H9 (cell line): ENCODE measurements around the gene KRTAP10-8. TPM values are rescaled to one million over a fixed set of nuclear protein-coding genes. Genes with fewer than 3 reads are reported as not detected.

Experiments used
- DNase-seq: peaks from one replicate; pipeline ENCODE4 v3.0.0-alpha.2; 2017
- H2AFZ ChIP-seq: one replicate; pipeline ENCODE4 v1.6.1; 2013; ENCODE audit warnings: mild to moderate bottlenecking, low read length, control low read depth, moderate library complexity
- H2AK5ac ChIP-seq: 2 replicates; pipeline ENCODE4 v1.6.1; 2013; ENCODE audit warnings: low read length, control low read depth, mixed read lengths; ENCODE audit not compliant: insufficient read length
- H2BK120ac ChIP-seq: one replicate; pipeline ENCODE4 v1.6.1; 2013; ENCODE audit warnings: low read depth, mild to moderate bottlenecking, low read length, control low read depth, inconsistent platforms; ENCODE audit not compliant: poor library complexity, severe bottlenecking
- H2BK12ac ChIP-seq: 2 replicates; pipeline ENCODE4 v1.6.1; 2013; ENCODE audit warnings: low read length, control low read depth, mixed read lengths, low read depth; ENCODE audit not compliant: insufficient read length
- H2BK15ac ChIP-seq: 2 replicates; pipeline ENCODE4 v1.6.1; 2013; ENCODE audit warnings: low read depth, low read length, control low read depth
- H2BK20ac ChIP-seq: one replicate; pipeline ENCODE4 v1.6.1; 2013; ENCODE audit warnings: low read depth, mild to moderate bottlenecking, low read length, control low read depth, inconsistent platforms; ENCODE audit not compliant: poor library complexity, severe bottlenecking
- H2BK5ac ChIP-seq: 2 replicates; pipeline ENCODE4 v1.6.1; 2013; ENCODE audit warnings: low read length, control low read depth, mixed read lengths; ENCODE audit not compliant: insufficient read length
- H3K14ac ChIP-seq: 2 replicates; pipeline ENCODE4 v1.6.1; 2013; ENCODE audit warnings: low read length, control low read depth; ENCODE audit not compliant: insufficient read depth
- H3K18ac ChIP-seq: 2 replicates; pipeline ENCODE4 v1.6.1; 2013; ENCODE audit warnings: low read depth, mild to moderate bottlenecking, mixed read lengths, low read length, control low read depth; ENCODE audit not compliant: insufficient read length
- H3K23ac ChIP-seq: 2 replicates; pipeline ENCODE4 v1.6.1; 2013; ENCODE audit warnings: low read length, control low read depth, mixed read lengths, low read depth; ENCODE audit not compliant: insufficient read length
- H3K23me2 ChIP-seq: 2 replicates; pipeline ENCODE4 v1.6.1; 2013; ENCODE audit warnings: low read depth, mild to moderate bottlenecking, mixed read lengths, low read length, control low read depth; ENCODE audit not compliant: insufficient read length, poor library complexity, severe bottlenecking
- H3K27ac ChIP-seq: 2 replicates; pipeline ENCODE4 v1.5.1; 2013; ENCODE audit warnings: low read length, control low read depth, mixed read lengths, low read depth; ENCODE audit not compliant: insufficient read length
- H3K27me3 ChIP-seq: 2 replicates; pipeline ENCODE4 v1.6.1; 2013; ENCODE audit warnings: low read length, control low read depth, inconsistent platforms; ENCODE audit not compliant: insufficient read depth
- H3K4ac ChIP-seq: 2 replicates; pipeline ENCODE4 v1.6.1; 2013; ENCODE audit warnings: low read depth, mild to moderate bottlenecking, control low read depth, inconsistent platforms, low read length, moderate library complexity
- H3K4me1 ChIP-seq: 2 replicates; pipeline ENCODE4 v1.6.1; 2013; ENCODE audit warnings: low read length, control low read depth, inconsistent platforms; ENCODE audit not compliant: insufficient read depth
- H3K4me2 ChIP-seq: 2 replicates; pipeline ENCODE4 v1.6.1; 2013; ENCODE audit warnings: low read length, control low read depth, mixed read lengths; ENCODE audit not compliant: insufficient read length, insufficient read depth
- H3K56ac ChIP-seq: 2 replicates; pipeline ENCODE4 v1.6.1; 2013; ENCODE audit warnings: low read depth, mild to moderate bottlenecking, mixed read lengths, low read length, control low read depth; ENCODE audit not compliant: insufficient read length
- H3K79me1 ChIP-seq: 2 replicates; pipeline ENCODE4 v1.6.1; 2013; ENCODE audit warnings: low read depth, mild to moderate bottlenecking, moderate library complexity, low read length, control low read depth, inconsistent platforms; ENCODE audit not compliant: insufficient read depth, poor library complexity, severe bottlenecking
- H3K79me2 ChIP-seq: 2 replicates; pipeline ENCODE4 v1.6.1; 2013; ENCODE audit warnings: low read length, control low read depth, inconsistent platforms; ENCODE audit not compliant: insufficient read depth
- H3K9ac ChIP-seq: 2 replicates; pipeline ENCODE4 v1.6.1; 2013; ENCODE audit warnings: low read length, control low read depth, mixed read lengths; ENCODE audit not compliant: insufficient read length; ENCODE audit errors: extremely low read depth
- H3K9me3 ChIP-seq: one replicate; pipeline ENCODE4 v1.6.1; 2013; ENCODE audit warnings: low read depth, low read length, inconsistent platforms; ENCODE audit not compliant: control insufficient read depth
- H3T11ph ChIP-seq: one replicate; pipeline ENCODE4 v1.6.1; 2013; ENCODE audit warnings: mild to moderate bottlenecking, low read length, control low read depth, inconsistent platforms
- H4K20me1 ChIP-seq: one replicate; pipeline ENCODE4 v1.6.1; 2013; ENCODE audit not compliant: control insufficient read depth, insufficient read length, insufficient read depth
- H4K5ac ChIP-seq: 2 replicates; pipeline ENCODE4 v1.6.1; 2013; ENCODE audit warnings: low read depth, mild to moderate bottlenecking, mixed read lengths, low read length, control low read depth; ENCODE audit not compliant: insufficient read length
- H4K8ac ChIP-seq: replicated peaks from 2 replicates; pipeline ENCODE4 v1.6.1; 2013; ENCODE audit warnings: low read length, control low read depth, mixed read lengths, low read depth; ENCODE audit not compliant: insufficient read length
- H4K91ac ChIP-seq: 2 replicates; pipeline ENCODE4 v1.6.1; 2013; ENCODE audit warnings: low read depth, mild to moderate bottlenecking, moderate library complexity, mixed read lengths, low read length, control low read depth; ENCODE audit not compliant: insufficient read length
- H3K27ac Mint-ChIP-seq, 3 experiments: 2 replicates in 2 of 3; 3 replicates in 1 of 3; pipeline ENCODE4 v1.8.0; 2020 to 2021; ENCODE audit warnings: mixed read lengths in 3 of 3, mild to moderate bottlenecking in 1 of 3, moderate library complexity in 1 of 3
- H3K27me3 Mint-ChIP-seq: 2 replicates; pipeline ENCODE4 v1.8.0; 2021; ENCODE audit warnings: low read depth, mild to moderate bottlenecking, moderate library complexity, mixed read lengths
- H3K36me3 Mint-ChIP-seq, 3 experiments: 2 replicates in 2 of 3; 3 replicates in 1 of 3; pipeline ENCODE4 v1.8.0; 2020 to 2021; ENCODE audit warnings: low read depth in 3 of 3, mixed read lengths in 3 of 3; ENCODE audit not compliant: insufficient read depth in 1 of 3
- H3K4me1 Mint-ChIP-seq, 2 experiments: 2 replicates each; pipeline ENCODE4 v1.8.0; 2020; ENCODE audit warnings: mixed read lengths in 2 of 2
- H3K4me3 Mint-ChIP-seq, 2 experiments: 2 replicates in 1 of 2; 3 replicates in 1 of 2; pipeline ENCODE4 v1.8.0; 2020 to 2021; ENCODE audit warnings: mild to moderate bottlenecking in 2 of 2, mixed read lengths in 2 of 2, moderate library complexity in 1 of 2
- H3K9me3 Mint-ChIP-seq, 2 experiments: 2 replicates in 1 of 2; 3 replicates in 1 of 2; pipeline ENCODE4 v1.8.0; 2020; ENCODE audit warnings: mild to moderate bottlenecking in 2 of 2, mixed read lengths in 2 of 2, moderate library complexity in 1 of 2
- CTCF ChIP-seq: fragments of 200-600 bp; sonication (generic); conservative IDR thresholded peaks from 3 replicates; pipeline ENCODE4 v1.8.0; 2021; ENCODE audit warnings: antibody characterized with exemption, mild to moderate bottlenecking
- WGBS: extraction: QIAGEN DNeasy Blood & Tissue Kit; methylation state at CpG from one replicate; pipeline ENCODE4 v1.1.7; 2013; ENCODE audit warnings: missing lambda C conversion rate, low lambda C conversion rate, mixed read lengths; ENCODE audit not compliant: insufficient read length; ENCODE audit errors: extremely low coverage; 5-methylcytosine and 5-hydroxymethylcytosine counted together
- total RNA-seq: library from RNA; stranded (reverse); gene quantifications from 2 replicates; pipeline ENCODE4 v1.2.1, GENCODE V29; 2021

Gene KRTAP10-8
- total RNA-seq, 1 experiment from 2014 or later, result not detected

DNA sequence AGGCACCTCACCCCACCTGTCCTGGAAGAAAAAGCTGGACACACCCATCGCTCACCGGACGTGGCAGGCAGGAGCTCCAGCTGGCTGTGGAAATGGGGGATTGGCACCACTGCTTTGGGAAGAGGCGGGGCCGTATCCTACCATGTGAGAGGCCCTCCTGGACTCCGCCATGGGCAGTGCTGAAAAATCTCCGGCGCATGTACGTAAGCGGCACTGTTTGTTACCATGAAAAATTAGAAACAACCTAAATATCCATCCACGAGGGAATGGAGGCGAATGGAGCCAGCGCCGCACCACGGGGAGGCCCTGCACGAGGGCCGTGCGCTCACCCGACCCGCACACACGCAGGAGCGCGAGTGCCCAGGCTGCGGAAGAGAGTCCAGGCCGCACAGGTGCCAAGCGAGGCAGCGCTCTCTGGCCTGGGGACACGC lies 3.1 kb downstream of the KRTAP10-8 start:
- Histone ChIP-seq H2BK20ac (no peak overlapping the region), H3K4me2 (no peak overlapping the region), H3K9me3 (peaks cover 10% of the 10 kb centered on the region), H3K56ac (no peak overlapping the region), H3K4me1 (no peaks in the 10 kb centered on the region), H3K27ac (no peak overlapping the region), H4K91ac (no peak overlapping the region), H3K79me2 (no peaks in the 10 kb centered on the region), H3K27me3 (no peaks in the 10 kb centered on the region), H2BK12ac (no peak overlapping the region), H2AFZ (no peak overlapping the region), H3K9ac (no peak overlapping the region), H2BK120ac (no peak overlapping the region), H3K79me1 (no peaks in the 10 kb centered on the region), H3K18ac (no peak overlapping the region), H2BK5ac (no peak overlapping the region), H2BK15ac (no peak overlapping the region), H3K23me2 (no peaks in the 10 kb centered on the region), H3K14ac (no peak overlapping the region), H2AK5ac (no peak overlapping the region), H3K23ac (no peak overlapping the region), H3T11ph (no peak overlapping the region), H4K5ac (no peak overlapping the region), H4K8ac (no peak overlapping the region), H3K4ac (no peak overlapping the region), H4K20me1 (no peaks in the 10 kb centered on the region)
- no peak for TF ChIP-seq CTCF
- no CpG with 5 or more reads among the region's 28 CpGs for WGBS
- peaks cover 10 to 28% (median 26%) of the 10 kb centered on the region in 3 experiments for H3K36me3 Mint-ChIP-seq
- peak overlapping the region in 1 of 3 experiments; percentile 57; a peak in 1 of 7 replicates for H3K27ac Mint-ChIP-seq
- peak; percentile 19 for DNase-seq
- peaks cover 4% of the 10 kb centered on the region for H3K27me3 Mint-ChIP-seq
- peaks cover 34 to 42% of the 10 kb centered on the region in 2 experiments for H3K9me3 Mint-ChIP-seq
- H3K4me3 Mint-ChIP-seq, result no peak overlapping the region
- peaks cover 27% of the 10 kb centered on the region in 2 experiments for H3K4me1 Mint-ChIP-seq
